Activated CD8-positive, alpha-beta memory T cell treated with anti-CD3 and anti-CD28 coated beads, Interleukin-2, amount 10 ng/mL, durations not matched to agents 7 days and 5 days (primary cell): ENCODE results near the gene KDF1. TPM values are rescaled to one million over a fixed set of nuclear protein-coding genes. Genes with fewer than 3 reads are reported as not detected.
"Not testable (repeated sequence)": the region's sequence is repeated elsewhere in the genome, so short reads cannot be mapped to it uniquely, and the experiment has no call there.

ENCODE experiments used
- ATAC-seq: fragments of 150-1000 bp; cut with Tn5 transposase; one replicate; pipeline ENCODE4 v1.10.0; 2021; ENCODE audit warnings: moderate library complexity
- CTCF ChIA-PET: fragments of 350-600 bp; sonication (Branson Sonifier 250); formaldehyde crosslinking; loops from one replicate; lab custom pipeline; 2021; ENCODE audit warnings: antibody characterized with exemption; lab: Charles Lee
- DNase-seq: peaks from one replicate; pipeline ENCODE4 v3.0.0-alpha.2; 2020
- H3K27ac Mint-ChIP-seq: one replicate; pipeline ENCODE4 v1.8.0; 2021; ENCODE audit warnings: mild to moderate bottlenecking, mixed read lengths
- H3K27me3 Mint-ChIP-seq: one replicate; pipeline ENCODE4 v1.8.0; 2021; ENCODE audit warnings: mixed read lengths
- H3K36me3 Mint-ChIP-seq: one replicate; pipeline ENCODE4 v1.8.0; 2021; ENCODE audit warnings: mild to moderate bottlenecking, mixed read lengths
- H3K4me1 Mint-ChIP-seq: one replicate; pipeline ENCODE4 v1.8.0; 2021; ENCODE audit warnings: mixed read lengths
- H3K4me3 Mint-ChIP-seq: one replicate; pipeline ENCODE4 v1.8.0; 2021; ENCODE audit warnings: mild to moderate bottlenecking, moderate library complexity, mixed read lengths
- H3K9me3 Mint-ChIP-seq: one replicate; pipeline ENCODE4 v1.8.0; 2022; ENCODE audit warnings: low read depth, mixed read lengths
- total RNA-seq, 2 experiments: library from RNA; stranded (reverse); gene quantifications; one replicate each; pipeline ENCODE4 v1.2.3, GENCODE V29; 2021

Gene KDF1
- total RNA-seq, 2 experiments from 2014 or later: not detected

GRCh38 chr1:26959270-26959669 lies 998 bp downstream of the KDF1 start:
- no peak for ATAC-seq
- Mint-ChIP-seq H3K36me3 (peaks cover 2% of the 10 kb centered on the region), H3K9me3 (no peaks in the 10 kb centered on the region), H3K27ac (no peak overlapping the region), H3K4me1 (peaks cover 7% of the 10 kb centered on the region), H3K4me3 (no peak overlapping the region), H3K27me3 (peaks cover 60% of the 10 kb centered on the region)
- CTCF ChIA-PET: no interaction called here
- DNase-seq: no peak

GRCh38 chr1:26957306-26957705 lies 3.0 kb downstream of the KDF1 start:
- no peak overlapping the region for H3K27ac Mint-ChIP-seq
- H3K4me1 Mint-ChIP-seq: peaks cover 7% of the 10 kb centered on the region
- CTCF ChIA-PET: interaction anchor here (0.7 kb wide), 1 partner anchor 26 kb away, joined by 3 read pairs; no protein-coding TSS in a partner anchor
- H3K9me3 Mint-ChIP-seq: no peaks in the 10 kb centered on the region
- no peak for ATAC-seq
- DNase-seq: no peak
- no peak overlapping the region for H3K4me3 Mint-ChIP-seq
- H3K27me3 Mint-ChIP-seq: peaks cover 50% of the 10 kb centered on the region
- peaks cover 2% of the 10 kb centered on the region for H3K36me3 Mint-ChIP-seq

- DNase-seq: no peak
- ATAC-seq: no peak
- no peaks in the 10 kb centered on the region for H3K9me3 Mint-ChIP-seq
- no peak overlapping the region for H3K27ac Mint-ChIP-seq
- peaks cover 40% of the 10 kb centered on the region for H3K27me3 Mint-ChIP-seq
- H3K4me3 Mint-ChIP-seq: no peak overlapping the region
- CTCF ChIA-PET: no interaction called here
- H3K36me3 Mint-ChIP-seq: peaks cover 2% of the 10 kb centered on the region
- peaks cover 7% of the 10 kb centered on the region for H3K4me1 Mint-ChIP-seq
These were observed 3.9 kb downstream of the KDF1 start for GRCh38 chr1:26956321-26956720.

- no peak for ATAC-seq
- Mint-ChIP-seq H3K9me3 (no peaks in the 10 kb centered on the region), H3K27me3 (peaks cover 17% of the 10 kb centered on the region), H3K4me1 (no peaks in the 10 kb centered on the region), H3K36me3 (peaks cover 2% of the 10 kb centered on the region), H3K4me3 (no peak overlapping the region), H3K27ac (no peak overlapping the region)
- no peak for DNase-seq
- CTCF ChIA-PET: no interaction called here
These were observed 6.9 kb downstream of the KDF1 start for GRCh38 chr1:26953374-26953773.

GRCh38 chr1:26951821-26952497 lies 8.3 kb downstream of the KDF1 start:
- DNase-seq (no peak), ATAC-seq (no peak)
- peaks cover 4% of the 10 kb centered on the region for H3K36me3 Mint-ChIP-seq
- no peak overlapping the region for H3K4me3 Mint-ChIP-seq
- no peak overlapping the region for H3K27ac Mint-ChIP-seq
- H3K4me1 Mint-ChIP-seq: no peaks in the 10 kb centered on the region
- peaks cover 10% of the 10 kb centered on the region for H3K27me3 Mint-ChIP-seq
- CTCF ChIA-PET: no interaction called here
- H3K9me3 Mint-ChIP-seq: no peaks in the 10 kb centered on the region

- no peaks in the 10 kb centered on the region for H3K4me1 Mint-ChIP-seq
- CTCF ChIA-PET: no interaction called here
These were observed 9.1 kb downstream of the KDF1 start for GRCh38 chr1:26951216-26951615.

GRCh38 chr1:26950602-26951001 lies 9.7 kb downstream of the KDF1 start:
- DNase-seq: no peak
- Mint-ChIP-seq H3K36me3 (peaks cover 12% of the 10 kb centered on the region), H3K4me1 (no peaks in the 10 kb centered on the region), H3K27ac (no peak overlapping the region), H3K27me3 (peaks cover 3% of the 10 kb centered on the region), H3K9me3 (no peaks in the 10 kb centered on the region), H3K4me3 (no peak overlapping the region)
- no peak for ATAC-seq
- CTCF ChIA-PET: no interaction called here

More at GRCh38 chr1:26951216-26951615, 9.1 kb downstream of the KDF1 start:
- Mint-ChIP-seq H3K27ac (no peak overlapping the region), H3K36me3 (peaks cover 8% of the 10 kb centered on the region), H3K27me3 (peaks cover 8% of the 10 kb centered on the region), H3K9me3 (no peaks in the 10 kb centered on the region), H3K4me3 (no peak overlapping the region)
- DNase-seq (no peak), ATAC-seq (no peak)

GRCh38 chr1:26949926-26950319 lies 10.3 kb downstream of the KDF1 start:
- CTCF ChIA-PET: no interaction called here
- DNase-seq (no peak), ATAC-seq (no peak)
- Mint-ChIP-seq H3K27me3 (no peaks in the 10 kb centered on the region), H3K9me3 (no peaks in the 10 kb centered on the region), H3K36me3 (peaks cover 19% of the 10 kb centered on the region), H3K4me3 (no peak overlapping the region), H3K27ac (no peak overlapping the region), H3K4me1 (no peaks in the 10 kb centered on the region)

GRCh38 chr1:26949266-26949925 lies 10.9 kb downstream of the KDF1 start:
- Mint-ChIP-seq H3K27ac (no peak overlapping the region), H3K27me3 (no peaks in the 10 kb centered on the region), H3K4me1 (no peaks in the 10 kb centered on the region), H3K36me3 (peaks cover 20% of the 10 kb centered on the region), H3K9me3 (no peaks in the 10 kb centered on the region), H3K4me3 (no peak overlapping the region)
- ATAC-seq (no peak), DNase-seq (no peak)
- CTCF ChIA-PET: no interaction called here

- H3K4me1 Mint-ChIP-seq, CTCF ChIA-PET, ATAC-seq, H3K9me3 Mint-ChIP-seq, H3K27ac Mint-ChIP-seq, H3K4me3 Mint-ChIP-seq, H3K27me3 Mint-ChIP-seq, DNase-seq: not testable (repeated sequence)
- H3K36me3 Mint-ChIP-seq: peaks cover 21% of the 10 kb centered on the region
These were observed 11.6 kb downstream of the KDF1 start for GRCh38 chr1:26948725-26949057.

GRCh38 chr1:26946270-26946669 lies 14.0 kb downstream of the KDF1 start:
- ATAC-seq (no peak), DNase-seq (no peak)
- Mint-ChIP-seq H3K27me3 (no peaks in the 10 kb centered on the region), H3K9me3 (no peaks in the 10 kb centered on the region), H3K4me3 (no peak overlapping the region), H3K27ac (no peak overlapping the region), H3K36me3 (peaks cover 30% of the 10 kb centered on the region), H3K4me1 (no peaks in the 10 kb centered on the region)
- CTCF ChIA-PET: no interaction called here

GRCh38 chr1:26945728-26946127 lies 14.5 kb downstream of the KDF1 start:
- Mint-ChIP-seq H3K27ac (no peak overlapping the region), H3K27me3 (no peaks in the 10 kb centered on the region), H3K4me3 (no peak overlapping the region), H3K4me1 (no peaks in the 10 kb centered on the region), H3K9me3 (no peaks in the 10 kb centered on the region), H3K36me3 (peaks cover 31% of the 10 kb centered on the region)
- CTCF ChIA-PET: no interaction called here
- ATAC-seq: no peak
- no peak for DNase-seq

GRCh38 chr1:26945138-26945537 lies 15.1 kb downstream of the KDF1 start:
- no peak overlapping the region for H3K27ac Mint-ChIP-seq
- no peaks in the 10 kb centered on the region for H3K9me3 Mint-ChIP-seq
- no peaks in the 10 kb centered on the region for H3K4me1 Mint-ChIP-seq
- ATAC-seq: no peak
- peaks cover 31% of the 10 kb centered on the region for H3K36me3 Mint-ChIP-seq
- no peak for DNase-seq
- H3K27me3 Mint-ChIP-seq: no peaks in the 10 kb centered on the region
- no peak overlapping the region for H3K4me3 Mint-ChIP-seq
- CTCF ChIA-PET: no interaction called here

GRCh38 chr1:26942656-26943055 lies 17.6 kb downstream of the KDF1 start:
- no peak for ATAC-seq

More at GRCh38 chr1:26942656-26943055, 17.6 kb downstream of the KDF1 start:
- H3K4me3 Mint-ChIP-seq: no peak overlapping the region
- no peaks in the 10 kb centered on the region for H3K27me3 Mint-ChIP-seq
- peaks cover 3% of the 10 kb centered on the region for H3K4me1 Mint-ChIP-seq
- no peaks in the 10 kb centered on the region for H3K9me3 Mint-ChIP-seq
- DNase-seq: no peak
- CTCF ChIA-PET: interaction anchor here (0.5 kb wide), 1 partner anchor 221 kb away, joined by 3 read pairs; no protein-coding TSS in a partner anchor
- peaks cover 32% of the 10 kb centered on the region for H3K36me3 Mint-ChIP-seq
- H3K27ac Mint-ChIP-seq: no peak overlapping the region
